Jurkat, Clone E6-1 (cell line): ENCODE data around the gene KRTAP4-16.
"Not testable (repeated sequence)": the region's sequence is repeated elsewhere in the genome, so short reads cannot be mapped to it uniquely, and the experiment has no call there.

ENCODE experiments used
- DNase-seq: peaks from one replicate; pipeline ENCODE4 v3.0.0-alpha.2; 2011; ENCODE audit warnings: low read depth, low spot score
- H3K4me3 ChIP-seq: 2 replicates; pipeline ENCODE4 v1.5.1; 2011; ENCODE audit warnings: mild to moderate bottlenecking, low read length, control low read depth, moderate library complexity

KRTAP4-16 gene

GRCh38 chr17:41084100-41084856 is 17.7 kb downstream of the KRTAP4-16 start, which contains the start of gene KRTAP4-7:
Gene KRTAP4-7 (plus strand): TSS chr17:41084150. CDS start chr17:41084207, 57 bp downstream.
- not testable (repeated sequence) for DNase-seq, H3K4me3 ChIP-seq

GRCh38 chr17:41083427-41083826 is 18.6 kb downstream of the KRTAP4-16 start:
- DNase-seq, H3K4me3 ChIP-seq: not testable (repeated sequence)

GRCh38 chr17:41082626-41083025 is 19.4 kb downstream of the KRTAP4-16 start:
- no peak for DNase-seq
- no peak overlapping the region for H3K4me3 ChIP-seq

GRCh38 chr17:41076788-41077187 is 25.2 kb downstream of the KRTAP4-16 start:
- no peak overlapping the region for H3K4me3 ChIP-seq
- no peak for DNase-seq

- H3K4me3 ChIP-seq: no peak overlapping the region
- DNase-seq: no peak
Observed at GRCh38 chr17:41073676-41074075, 28.3 kb downstream of the KRTAP4-16 start.

- no peak overlapping the region for H3K4me3 ChIP-seq
- no peak for DNase-seq
Observed at GRCh38 chr17:41071606-41072360, 30.2 kb downstream of the KRTAP4-16 start.

- H3K4me3 ChIP-seq: no peak overlapping the region
- no peak for DNase-seq
Observed at GRCh38 chr17:41069031-41069430, 33.0 kb downstream of the KRTAP4-16 start.

GRCh38 chr17:41067281-41067680 is 34.7 kb downstream of the KRTAP4-16 start:
- H3K4me3 ChIP-seq: no peak overlapping the region
- DNase-seq: no peak

GRCh38 chr17:41065829-41066624 is 36.0 kb downstream of the KRTAP4-16 start, which contains the start of gene KRTAP2-4:
Gene KRTAP2-4 (minus strand): TSS chr17:41065879. CDS start chr17:41065845, 34 bp downstream.
- no peak within 1 kb of the TSS for H3K4me3 ChIP-seq
- no peak for DNase-seq

- not testable (repeated sequence) for H3K4me3 ChIP-seq, DNase-seq
Observed at GRCh38 chr17:41065016-41065689, 36.9 kb downstream of the KRTAP4-16 start.

GRCh38 chr17:41064301-41064700 is 37.7 kb downstream of the KRTAP4-16 start:
- no peak for DNase-seq
- no peak overlapping the region for H3K4me3 ChIP-seq

- DNase-seq: no peak
- no peak overlapping the region for H3K4me3 ChIP-seq
Observed at GRCh38 chr17:41063449-41063848, 38.6 kb downstream of the KRTAP4-16 start.

- DNase-seq: no peak
- H3K4me3 ChIP-seq: no peak overlapping the region
Observed at GRCh38 chr17:41061964-41062363, 40.0 kb downstream of the KRTAP4-16 start.

- DNase-seq: no peak
- no peak within 1 kb of the TSS for H3K4me3 ChIP-seq
Observed at GRCh38 chr17:41060052-41060604, 41.9 kb downstream of the KRTAP4-16 start, which contains the start of gene KRTAP2-3. Gene KRTAP2-3 (minus strand): TSS chr17:41060114. CDS start chr17:41060050, 64 bp downstream.

GRCh38 chr17:41059276-41060051 is 42.5 kb downstream of the KRTAP4-16 start:
- DNase-seq, H3K4me3 ChIP-seq: not testable (repeated sequence)

- no peak for DNase-seq
- H3K4me3 ChIP-seq: no peak overlapping the region
Observed at GRCh38 chr17:41058741-41059140, 43.3 kb downstream of the KRTAP4-16 start.

- no peak overlapping the region for H3K4me3 ChIP-seq
- no peak for DNase-seq
Observed at GRCh38 chr17:41057547-41057946, 44.5 kb downstream of the KRTAP4-16 start.

- DNase-seq: not testable (repeated sequence)
Observed at GRCh38 chr17:41055130-41055529, 46.9 kb downstream of the KRTAP4-16 start, which contains the start of gene KRTAP2-2. Gene KRTAP2-2 (minus strand): TSS chr17:41055230. CDS start chr17:41055211, 19 bp downstream.

More at GRCh38 chr17:41055130-41055529, 46.9 kb downstream of the KRTAP4-16 start, which contains the start of gene KRTAP2-2:
- not testable (repeated sequence) for H3K4me3 ChIP-seq
